H1 (cell line): ENCODE results near the gene MGAT4D. TPM values are rescaled to one million over a fixed set of nuclear protein-coding genes. Genes with fewer than 3 reads are reported as not detected.

ENCODE experiments used
- BACH1 ChIP-seq: IDR thresholded peaks from 2 replicates; pipeline ENCODE4 v1.6.1; 2012; ENCODE audit warnings: low read length, improper control_type of control experiment
- BRCA1 ChIP-seq: IDR thresholded peaks from 2 replicates; pipeline ENCODE4 v1.6.1; 2012; ENCODE audit warnings: low read depth, low read length, improper control_type of control experiment
- CBX5 ChIP-seq: fragments of 300-800, 300-1000 bp; sonication (generic); IDR thresholded peaks from 2 replicates; pipeline ENCODE4 v1.7.1; 2016; ENCODE audit warnings: antibody characterized with exemption, low read length, low read depth
- CREB1 ChIP-seq: IDR thresholded peaks from 2 replicates; pipeline ENCODE4 v1.6.1; 2012; ENCODE audit warnings: inconsistent platforms
- EGR1 ChIP-seq: IDR thresholded peaks from 2 replicates; pipeline ENCODE4 v1.6.1; 2011; ENCODE audit warnings: low read depth, low read length, borderline replicate concordance
- FOSL1 ChIP-seq: IDR thresholded peaks from 2 replicates; pipeline ENCODE4 v1.6.1; 2011; ENCODE audit warnings: mild to moderate bottlenecking, low read depth, low read length, moderate library complexity; ENCODE audit not compliant: insufficient read depth
- HDAC2 ChIP-seq, 2 experiments: fragments of 300-600 bp in 1 of 2; sonication (generic) in 1 of 2; IDR thresholded peaks; 2 replicates each; pipeline ENCODE4 v1.6.1; 2011 to 2012; ENCODE audit warnings: low read depth in 2 of 2, low read length in 2 of 2, mild to moderate bottlenecking in 2 of 2, moderate library complexity in 2 of 2, borderline replicate concordance in 1 of 2, inconsistent platforms in 1 of 2
- JUN ChIP-seq: IDR thresholded peaks from 2 replicates; pipeline ENCODE4 v1.6.1; 2011; ENCODE audit warnings: low read depth, mild to moderate bottlenecking, improper control_type of control experiment, low read length
- RAD21 ChIP-seq, 2 experiments: IDR thresholded peaks in 1 of 2; conservative IDR thresholded peaks in 1 of 2; 2 replicates each; pipeline ENCODE4 v1.6.1; 2011; ENCODE audit warnings: low read depth in 2 of 2, low read length in 2 of 2, improper control_type of control experiment in 1 of 2, inconsistent platforms in 1 of 2, mild to moderate bottlenecking in 1 of 2, moderate library complexity in 1 of 2
- SP1 ChIP-seq: IDR thresholded peaks from 2 replicates; pipeline ENCODE4 v1.6.1; 2011; ENCODE audit warnings: low read depth, low read length
- SP4 ChIP-seq: IDR thresholded peaks from 2 replicates; pipeline ENCODE4 v1.6.1; 2012; ENCODE audit warnings: low read length, inconsistent platforms
- SUZ12 ChIP-seq: fragments of 200-600 bp; sonication (generic); IDR thresholded peaks from 2 replicates; pipeline ENCODE4 v1.6.1; 2012; ENCODE audit warnings: mild to moderate bottlenecking, inconsistent platforms, low read length, moderate library complexity, mixed read lengths
- TAF7 ChIP-seq: optimal IDR thresholded peaks from 2 replicates; pipeline ENCODE3; 2011; ENCODE audit warnings: low read depth, mild to moderate bottlenecking, inconsistent platforms, low read length, moderate library complexity, borderline replicate concordance
- TEAD4 ChIP-seq: IDR thresholded peaks from 2 replicates; pipeline ENCODE4 v1.6.1; 2012; ENCODE audit warnings: low read depth, low read length, inconsistent platforms, mixed read lengths
- YY1 ChIP-seq: IDR thresholded peaks from 2 replicates; pipeline ENCODE4 v1.6.1; 2011; ENCODE audit warnings: low read depth, mild to moderate bottlenecking, low read length
- polyA plus RNA-seq, 7 experiments: library from polyadenylated mRNA; depleted of rRNA in 3 of 7; stranded (reverse) in 5 of 7; unstranded in 2 of 7; fragments of >200 nt in 5 of 7; fragments of 200-250 nt in 2 of 7; gene quantifications; 1 replicate in 5 of 7; 2 replicates in 1 of 7; 4 replicates in 1 of 7; pipeline versions ENCODE4 v1.2.1 to v1.2.3, GENCODE V29; 2011 to 2013; ENCODE audit warnings: missing spikeins in 2 of 7, mixed read lengths in 2 of 7
- total RNA-seq: library from RNA; stranded (reverse); fragmentation: NEBNext Ultra II Directional; extraction: Animal tissue kit (Norgen Biotek cat#: 25700); gene quantifications from 2 replicates; pipeline ENCODE4 v1.2.1, GENCODE V29; 2021
- TF ChIP-seq, protein P1 (sequence below), 3 experiments: IDR thresholded peaks; 1 replicate in 2 of 3; 2 replicates in 1 of 3; pipeline versions ENCODE4 v1.5.1 to v1.6.1; 2011; ENCODE audit warnings: low read length in 3 of 3, mild to moderate bottlenecking in 3 of 3, inconsistent platforms in 2 of 3, low read depth in 1 of 3, moderate library complexity in 1 of 3; ENCODE audit not compliant: insufficient read depth in 1 of 3; ENCODE audit errors: control extremely low read depth in 1 of 3
- TF ChIP-seq, protein P2 (sequence below): IDR thresholded peaks from 2 replicates; pipeline ENCODE4 v1.6.1; 2011; ENCODE audit warnings: low read length, improper control_type of control experiment
- TF ChIP-seq, protein P3 (sequence below): IDR thresholded peaks from 2 replicates; pipeline ENCODE4 v1.6.1; 2012; ENCODE audit warnings: inconsistent platforms
- TF ChIP-seq, protein P4 (sequence below): IDR thresholded peaks from 2 replicates; pipeline ENCODE4 v1.6.1; 2011; ENCODE audit warnings: low read depth, mild to moderate bottlenecking, low read length; ENCODE audit not compliant: insufficient read depth

The MGAT4D gene
- total and polyA plus RNA-seq, 2 of the 8 experiments (the other 6 are each of a cell fraction or from before 2014, with no cell fraction given): not detected

DNA sequence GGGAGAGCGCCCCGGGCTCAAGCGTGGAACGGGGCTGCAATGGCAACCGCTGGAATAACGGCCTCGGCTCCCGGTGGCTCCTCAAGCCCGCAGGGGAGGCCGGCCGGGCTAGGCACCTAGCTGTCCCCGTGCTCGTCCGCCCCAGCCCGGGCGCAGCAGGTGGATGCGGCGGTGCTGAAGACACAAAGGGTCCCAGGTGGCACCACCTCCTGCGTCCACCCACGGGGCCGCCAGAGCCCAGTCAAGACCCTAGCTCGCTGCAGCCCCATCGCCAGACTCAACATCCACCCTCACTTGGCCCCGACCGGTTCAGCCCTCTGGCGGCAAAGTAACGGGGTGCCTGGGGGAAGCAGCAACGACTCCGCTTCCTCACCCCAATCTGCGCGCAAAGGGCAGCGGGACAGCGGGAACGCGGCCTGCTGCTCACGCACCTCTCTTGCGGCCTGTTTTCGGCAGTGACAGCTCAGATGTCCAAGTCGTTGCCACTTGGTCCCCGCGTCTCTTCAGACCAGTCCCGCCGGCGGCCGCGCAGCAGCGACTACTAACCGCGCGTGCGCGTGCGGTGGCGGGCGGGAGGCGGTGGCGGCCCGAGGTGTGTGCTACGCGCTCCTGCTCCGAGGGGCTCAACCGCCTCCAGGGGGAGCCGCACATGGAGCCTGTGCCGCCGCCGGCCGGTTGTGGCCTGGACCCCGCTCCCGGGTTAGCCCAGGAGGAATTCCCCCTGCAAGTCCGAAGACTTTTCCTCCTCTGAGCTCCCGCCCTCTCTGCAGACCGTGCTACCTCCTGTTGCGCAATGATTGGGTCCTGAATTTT lies 70.8 kb downstream of the MGAT4D start, which contains the start of gene CLGN (continued):
- TF ChIP-seq BRCA1 (no peak), BACH1 (no peak), RAD21 (IDR thresholded peaks at IDR 0.05 in 1 of 2, conservative IDR thresholded peaks at IDR 0.05 in 1 of 2; ENCODE audit: low read depth in 2 of 2, low read length in 2 of 2) (peak; percentile 33 to 50; a peak in 3 of 4 replicates), JUN (no peak), SP4 (no peak), HDAC2 (IDR thresholded peaks at IDR 0.05; ENCODE audit: borderline replicate concordance in 1 of 2, low read depth in 2 of 2, low read length in 2 of 2) (peak; percentile 6 to 96; a peak in 2 of 4 replicates), FOSL1 (no peak), SP1 (no peak), EGR1 (no peak), CBX5 (no peak), TAF7 (no peak), TEAD4 (peak; percentile 42; the same call in 1 of the 2 replicates), SUZ12 (peak; percentile 57; the same call in 1 of the 2 replicates), YY1 (no peak), CREB1 (peak; percentile 62)
- TF ChIP-seq, protein P1, sequence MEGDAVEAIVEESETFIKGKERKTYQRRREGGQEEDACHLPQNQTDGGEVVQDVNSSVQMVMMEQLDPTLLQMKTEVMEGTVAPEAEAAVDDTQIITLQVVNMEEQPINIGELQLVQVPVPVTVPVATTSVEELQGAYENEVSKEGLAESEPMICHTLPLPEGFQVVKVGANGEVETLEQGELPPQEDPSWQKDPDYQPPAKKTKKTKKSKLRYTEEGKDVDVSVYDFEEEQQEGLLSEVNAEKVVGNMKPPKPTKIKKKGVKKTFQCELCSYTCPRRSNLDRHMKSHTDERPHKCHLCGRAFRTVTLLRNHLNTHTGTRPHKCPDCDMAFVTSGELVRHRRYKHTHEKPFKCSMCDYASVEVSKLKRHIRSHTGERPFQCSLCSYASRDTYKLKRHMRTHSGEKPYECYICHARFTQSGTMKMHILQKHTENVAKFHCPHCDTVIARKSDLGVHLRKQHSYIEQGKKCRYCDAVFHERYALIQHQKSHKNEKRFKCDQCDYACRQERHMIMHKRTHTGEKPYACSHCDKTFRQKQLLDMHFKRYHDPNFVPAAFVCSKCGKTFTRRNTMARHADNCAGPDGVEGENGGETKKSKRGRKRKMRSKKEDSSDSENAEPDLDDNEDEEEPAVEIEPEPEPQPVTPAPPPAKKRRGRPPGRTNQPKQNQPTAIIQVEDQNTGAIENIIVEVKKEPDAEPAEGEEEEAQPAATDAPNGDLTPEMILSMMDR (IDR thresholded peaks at IDR 0.05; ENCODE audit: control extremely low read depth in 1 of 3, insufficient read depth in 1 of 3, low read depth in 1 of 3, low read length in 3 of 3): peak; percentile 48 to 65 (median 64)
- TF ChIP-seq, protein P2, sequence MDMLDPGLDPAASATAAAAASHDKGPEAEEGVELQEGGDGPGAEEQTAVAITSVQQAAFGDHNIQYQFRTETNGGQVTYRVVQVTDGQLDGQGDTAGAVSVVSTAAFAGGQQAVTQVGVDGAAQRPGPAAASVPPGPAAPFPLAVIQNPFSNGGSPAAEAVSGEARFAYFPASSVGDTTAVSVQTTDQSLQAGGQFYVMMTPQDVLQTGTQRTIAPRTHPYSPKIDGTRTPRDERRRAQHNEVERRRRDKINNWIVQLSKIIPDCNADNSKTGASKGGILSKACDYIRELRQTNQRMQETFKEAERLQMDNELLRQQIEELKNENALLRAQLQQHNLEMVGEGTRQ: no peak
- TF ChIP-seq, protein P3, sequence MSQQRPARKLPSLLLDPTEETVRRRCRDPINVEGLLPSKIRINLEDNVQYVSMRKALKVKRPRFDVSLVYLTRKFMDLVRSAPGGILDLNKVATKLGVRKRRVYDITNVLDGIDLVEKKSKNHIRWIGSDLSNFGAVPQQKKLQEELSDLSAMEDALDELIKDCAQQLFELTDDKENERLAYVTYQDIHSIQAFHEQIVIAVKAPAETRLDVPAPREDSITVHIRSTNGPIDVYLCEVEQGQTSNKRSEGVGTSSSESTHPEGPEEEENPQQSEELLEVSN: peak; percentile 94
- TF ChIP-seq, protein P4, sequence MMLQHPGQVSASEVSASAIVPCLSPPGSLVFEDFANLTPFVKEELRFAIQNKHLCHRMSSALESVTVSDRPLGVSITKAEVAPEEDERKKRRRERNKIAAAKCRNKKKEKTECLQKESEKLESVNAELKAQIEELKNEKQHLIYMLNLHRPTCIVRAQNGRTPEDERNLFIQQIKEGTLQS: no peak
